ENCODE measurements around the gene SPATA33. TPM values are rescaled to one million over a fixed set of nuclear protein-coding genes. Genes with fewer than 3 reads are reported as not detected.
A peak's percentile ranks its signal among the peaks of the same experiment; 100 is the strongest.
"Not testable (repeated sequence)": the region's sequence is repeated elsewhere in the genome, so short reads cannot be mapped to it uniquely, and the experiment has no call there.

The SPATA33 gene
- total and polyA plus RNA-seq, 8 donors = 9.9 to 15.7 (median 13.3) TPM

GRCh38 chr16:89691231-89691985 is 33.8 kb downstream of the SPATA33 start:
- H3K4me1 ChIP-seq = peaks cover 8 to 13% of the 10 kb centered on the region in 2 donors
- no peaks in the 10 kb centered on the region for H3K9me3 ChIP-seq
- ATAC-seq (no peak), DNase-seq (peak in 1 of 4 donors; percentile 49)
- no peak for TF ChIP-seq CTCF (IDR thresholded peaks at IDR 0.05)
- no peak overlapping the region for H3K4me3 ChIP-seq
- H3K27me3 ChIP-seq = no peaks in the 10 kb centered on the region
- intact Hi-C loops (cut with DNase I) = no loop called here
- peaks cover 0 to 72% of the 10 kb centered on the region in 2 donors for H3K36me3 ChIP-seq
- H3K27ac ChIP-seq = no peak overlapping the region

- ATAC-seq = no peak
- H3K27me3 ChIP-seq = no peaks in the 10 kb centered on the region
- peaks cover 8 to 14% of the 10 kb centered on the region in 2 donors for H3K4me1 ChIP-seq
- H3K27ac ChIP-seq = no peak overlapping the region
- intact Hi-C loops (cut with DNase I) = no loop called here
- no peak for DNase-seq
- no peak for TF ChIP-seq CTCF (IDR thresholded peaks at IDR 0.05)
- no peaks in the 10 kb centered on the region for H3K9me3 ChIP-seq
- peaks cover 0 to 79% of the 10 kb centered on the region in 2 donors for H3K36me3 ChIP-seq
- H3K4me3 ChIP-seq = no peak overlapping the region
Measured at GRCh38 chr16:89691986-89692569, 34.4 kb downstream of the SPATA33 start.

GRCh38 chr16:89693289-89693731 is 35.7 kb downstream of the SPATA33 start:
- H3K4me1 ChIP-seq = peaks cover 0 to 6% of the 10 kb centered on the region in 2 donors
- no peak for TF ChIP-seq CTCF (IDR thresholded peaks at IDR 0.05)
- H3K9me3 ChIP-seq = no peaks in the 10 kb centered on the region
- peaks cover 0 to 91% of the 10 kb centered on the region in 2 donors for H3K36me3 ChIP-seq
- H3K27me3 ChIP-seq = no peaks in the 10 kb centered on the region
- no peak overlapping the region for H3K27ac ChIP-seq
- DNase-seq (no peak), ATAC-seq (no peak)
- intact Hi-C loops (cut with DNase I) = no loop called here
- no peak overlapping the region for H3K4me3 ChIP-seq

- Histone ChIP-seq H3K27ac (no peak overlapping the region), H3K4me1 (peaks cover 0 to 6% of the 10 kb centered on the region in 2 donors), H3K36me3 (peaks cover 0 to 89% of the 10 kb centered on the region in 2 donors), H3K27me3 (no peaks in the 10 kb centered on the region), H3K4me3 (no peak overlapping the region), H3K9me3 (no peaks in the 10 kb centered on the region)
- no peak for DNase-seq
- no peak for TF ChIP-seq CTCF (IDR thresholded peaks at IDR 0.05)
- intact Hi-C loops (cut with DNase I) = no loop called here
- no peak for ATAC-seq
Measured at GRCh38 chr16:89693931-89694783, 36.5 kb downstream of the SPATA33 start.

- H3K27ac ChIP-seq; ATAC-seq; intact Hi-C loops (cut with DNase I); H3K4me3 ChIP-seq; H3K9me3 ChIP-seq; H3K27me3 ChIP-seq; DNase-seq: not testable (repeated sequence)
- peaks cover 0 to 12% of the 10 kb centered on the region in 2 donors for H3K4me1 ChIP-seq
- H3K36me3 ChIP-seq = peaks cover 0 to 85% of the 10 kb centered on the region in 2 donors
Measured at GRCh38 chr16:89694784-89695085, 37.1 kb downstream of the SPATA33 start.

Measured in left lung (tissue), 10 donors.